Thoracic aorta (tissue), 2 donors: ENCODE results near the gene POU2F3. TPM values are rescaled to one million over a fixed set of nuclear protein-coding genes. Genes with fewer than 3 reads are reported as not detected.

ENCODE experiments used
- ATAC-seq: fragments of 150-250 bp; one replicate; pipeline ENCODE4 v1.8.0; 2017; ENCODE audit warnings: low read depth; ENCODE audit not compliant: insufficient number of reproducible peaks, low FRiP score
- DNase-seq: peaks from one replicate; pipeline ENCODE4 v3.0.0-alpha.2; 2020; ENCODE audit warnings: low spot score
- H3K27ac ChIP-seq, 2 donors: fragments of 200-600 bp; sonication (generic); 1 replicate in 1 of 2; 2 replicates in 1 of 2; pipeline ENCODE4 v1.5.1; 2016; ENCODE audit warnings: mild to moderate bottlenecking in 2 of 2, moderate library complexity in 2 of 2
- H3K27me3 ChIP-seq: fragments of 200-600 bp; sonication (generic); replicated peaks from 2 replicates; pipeline ENCODE4 v1.6.0; 2016; ENCODE audit warnings: mild to moderate bottlenecking; ENCODE audit not compliant: insufficient read depth
- H3K36me3 ChIP-seq: fragments of 200-600 bp; sonication (generic); one replicate; pipeline ENCODE4 v1.5.1; 2016
- H3K4me1 ChIP-seq, 2 donors: fragments of 200-600 bp; sonication (generic); 1 replicate in 1 of 2; 2 replicates in 1 of 2; pipeline versions ENCODE4 v1.5.1 to v1.6.0; 2016; ENCODE audit warnings: low read depth in 2 of 2, mild to moderate bottlenecking in 1 of 2; ENCODE audit not compliant: control insufficient read depth in 1 of 2
- H3K4me3 ChIP-seq: fragments of 200-600 bp; sonication (generic); 2 replicates; pipeline ENCODE4 v1.5.1; 2016; ENCODE audit warnings: mild to moderate bottlenecking
- H3K9me3 ChIP-seq: fragments of 200-600 bp; sonication (generic); 2 replicates; pipeline ENCODE4 v1.5.1; 2016
- CTCF ChIP-seq: fragments of 200-600 bp; sonication (generic); IDR thresholded peaks from one replicate; pipeline ENCODE4 v1.5.1; 2019; ENCODE audit warnings: antibody characterized with exemption
- total RNA-seq, 2 donors: library from RNA; depleted of rRNA; stranded (reverse); fragments of >200 nt; gene quantifications; one replicate each; pipeline versions ENCODE4 v1.1.0 to v1.2.3, GENCODE V29; 2016

The POU2F3 gene
- total RNA-seq, 2 donors from 2014 or later, result not detected

GRCh38 chr11:120363436-120363835, 123.5 kb downstream of the POU2F3 start:
- Histone ChIP-seq H3K36me3 (no peaks in the 10 kb centered on the region), H3K4me1 (peaks cover 25 to 30% of the 10 kb centered on the region in 2 donors), H3K27ac (peak overlapping the region in 1 of 2 donors; percentile 23), H3K9me3 (no peaks in the 10 kb centered on the region), H3K27me3 (no peaks in the 10 kb centered on the region), H3K4me3 (no peak overlapping the region)
- DNase-seq (no peak), ATAC-seq (no peak)
- no peak for TF ChIP-seq CTCF

- no peaks in the 10 kb centered on the region for H3K27me3 ChIP-seq
- no peak for TF ChIP-seq CTCF
- DNase-seq (no peak), ATAC-seq (no peak)
- H3K4me3 ChIP-seq, result no peak overlapping the region
- H3K4me1 ChIP-seq, result peaks cover 25 to 29% of the 10 kb centered on the region in 2 donors
- H3K9me3 ChIP-seq, result no peaks in the 10 kb centered on the region
- H3K36me3 ChIP-seq, result no peaks in the 10 kb centered on the region
- H3K27ac ChIP-seq, result no peak overlapping the region
These were observed 125.6 kb downstream of the POU2F3 start for GRCh38 chr11:120365512-120365911.

Other genes with a start within 250 kb of the POU2F3 start
- gene TRIM29, start 102.0 kb upstream of the POU2F3 start, total RNA-seq, result 1 to 10 TPM in 1 of 2 donors, under 1 TPM in 1; 0.49 to 2.7 TPM
- 10 to 100 TPM; 26.3 to 45.1 TPM for gene OAF, start 29.1 kb upstream of the POU2F3 start, total RNA-seq
- 10 to 100 TPM in 1 of 2 donors, 1 to 10 TPM in 1; 8.0 to 10.7 TPM for gene TLCD5, start 85.2 kb downstream of the POU2F3 start, total RNA-seq
- 100 to 1,000 TPM; 113 to 132 TPM for gene ARHGEF12, start 96.3 kb downstream of the POU2F3 start, total RNA-seq